ENCODE results near the gene FRMPD4. TPM values are rescaled to one million over a fixed set of nuclear protein-coding genes. Genes with fewer than 3 reads are reported as not detected.

The FRMPD4 gene
- total RNA-seq, 1 experiment from 2014 or later, result 0.24 TPM

GRCh38 chrX:12722314-12722713 is 584.0 kb downstream of the FRMPD4 start:
- no peak overlapping the region for H4K8ac ChIP-seq (replicated peaks; ENCODE audit: insufficient read length, low read depth, low read length)
- no peaks in the 10 kb centered on the region for H3K79me2 ChIP-seq (ENCODE audit: insufficient read depth, low read length)
- no peak for TF ChIP-seq CTCF (conservative IDR thresholded peaks at IDR 0.05)
- H3K4me3 Mint-ChIP-seq, result no peak overlapping the region
- no peak overlapping the region for H2BK120ac ChIP-seq (ENCODE audit: low read depth, low read length, poor library complexity, severe bottlenecking)
- H2AFZ ChIP-seq (ENCODE audit: low read length), result no peak overlapping the region
- no peak overlapping the region for H3K27ac ChIP-seq (ENCODE audit: insufficient read length, low read depth, low read length)
- no peak overlapping the region for H2BK20ac ChIP-seq (ENCODE audit: low read depth, low read length, poor library complexity, severe bottlenecking)
- no peak overlapping the region for H3K23ac ChIP-seq (ENCODE audit: insufficient read length, low read depth, low read length)
- H2BK5ac ChIP-seq (ENCODE audit: insufficient read length, low read length), result no peak overlapping the region
- H3K27me3 Mint-ChIP-seq (ENCODE audit: low read depth), result peaks cover 5% of the 10 kb centered on the region
- no peaks in the 10 kb centered on the region for H3K27me3 ChIP-seq (ENCODE audit: insufficient read depth, low read length)
- H3T11ph ChIP-seq (ENCODE audit: low read length), result no peak overlapping the region
- H3K36me3 Mint-ChIP-seq (ENCODE audit: insufficient read depth in 1 of 3, low read depth in 3 of 3), result peaks cover 0 to 2% (median 0%) of the 10 kb centered on the region in 3 experiments; a peak in 1 of 7 replicates
- WGBS (ENCODE audit: extremely low coverage, insufficient read length, low lambda C conversion rate), result no CpG with 5 or more reads among the region's 1 CpG
- no peak overlapping the region for H4K91ac ChIP-seq (ENCODE audit: insufficient read length, low read depth, low read length)
- H3K4me1 ChIP-seq (ENCODE audit: insufficient read depth, low read length), result no peaks in the 10 kb centered on the region
- H3K56ac ChIP-seq (ENCODE audit: insufficient read length, low read depth, low read length), result no peak overlapping the region
- no peaks in the 10 kb centered on the region for H3K23me2 ChIP-seq (ENCODE audit: insufficient read length, low read depth, low read length, poor library complexity, severe bottlenecking)
- H3K4me2 ChIP-seq (ENCODE audit: insufficient read depth, insufficient read length, low read length), result no peak overlapping the region
- H4K5ac ChIP-seq (ENCODE audit: insufficient read length, low read depth, low read length), result no peak overlapping the region
- no peaks in the 10 kb centered on the region for H3K79me1 ChIP-seq (ENCODE audit: insufficient read depth, low read depth, low read length, poor library complexity, severe bottlenecking)
- no peak overlapping the region for H3K9ac ChIP-seq (ENCODE audit: extremely low read depth, insufficient read length, low read length)
- no peak overlapping the region for H3K14ac ChIP-seq (ENCODE audit: insufficient read depth, low read length)
- H3K9me3 Mint-ChIP-seq, result peaks cover 50 to 62% of the 10 kb centered on the region in 2 experiments
- H3K4ac ChIP-seq (ENCODE audit: low read depth, low read length), result no peak overlapping the region
- no peak for DNase-seq
- no peak overlapping the region for H2BK15ac ChIP-seq (ENCODE audit: low read depth, low read length)
- no peak overlapping the region for H2BK12ac ChIP-seq (ENCODE audit: insufficient read length, low read depth, low read length)
- H3K27ac Mint-ChIP-seq, result no peak overlapping the region
- H4K20me1 ChIP-seq (ENCODE audit: control insufficient read depth, insufficient read depth, insufficient read length), result no peaks in the 10 kb centered on the region
- H3K18ac ChIP-seq (ENCODE audit: insufficient read length, low read depth, low read length), result no peak overlapping the region
- H3K9me3 ChIP-seq (ENCODE audit: control insufficient read depth, low read depth, low read length), result no peaks in the 10 kb centered on the region
- no peaks in the 10 kb centered on the region for H3K4me1 Mint-ChIP-seq
- H2AK5ac ChIP-seq (ENCODE audit: insufficient read length, low read length), result no peak overlapping the region

All from H9 (cell line).